ENCODE data around the gene GPR39. TPM values are rescaled to one million over a fixed set of nuclear protein-coding genes. Genes with fewer than 3 reads are reported as not detected.
A peak's percentile ranks its signal among the peaks of the same experiment; 100 is the strongest.

The GPR39 gene
- total and polyA plus RNA-seq, 8 donors: 3.9 to 24.4 (median 4.6) TPM

- Histone ChIP-seq H3K36me3 (no peaks in the 10 kb centered on the region), H3K27me3 (peaks cover 0 to 35% of the 10 kb centered on the region in 2 donors), H3K4me1 (peaks cover 0 to 10% of the 10 kb centered on the region in 2 donors), H3K9me3 (no peaks in the 10 kb centered on the region), H3K4me3 (peak overlapping the region; percentile 29 to 35), H3K27ac (peak overlapping the region; percentile 81 to 85)
- DNase-seq (peak; percentile 60 to 94 (median 90)), ATAC-seq (peak; percentile 90)
- intact Hi-C loops (cut with DNase I): no loop called here
- TF ChIP-seq, protein P1, sequence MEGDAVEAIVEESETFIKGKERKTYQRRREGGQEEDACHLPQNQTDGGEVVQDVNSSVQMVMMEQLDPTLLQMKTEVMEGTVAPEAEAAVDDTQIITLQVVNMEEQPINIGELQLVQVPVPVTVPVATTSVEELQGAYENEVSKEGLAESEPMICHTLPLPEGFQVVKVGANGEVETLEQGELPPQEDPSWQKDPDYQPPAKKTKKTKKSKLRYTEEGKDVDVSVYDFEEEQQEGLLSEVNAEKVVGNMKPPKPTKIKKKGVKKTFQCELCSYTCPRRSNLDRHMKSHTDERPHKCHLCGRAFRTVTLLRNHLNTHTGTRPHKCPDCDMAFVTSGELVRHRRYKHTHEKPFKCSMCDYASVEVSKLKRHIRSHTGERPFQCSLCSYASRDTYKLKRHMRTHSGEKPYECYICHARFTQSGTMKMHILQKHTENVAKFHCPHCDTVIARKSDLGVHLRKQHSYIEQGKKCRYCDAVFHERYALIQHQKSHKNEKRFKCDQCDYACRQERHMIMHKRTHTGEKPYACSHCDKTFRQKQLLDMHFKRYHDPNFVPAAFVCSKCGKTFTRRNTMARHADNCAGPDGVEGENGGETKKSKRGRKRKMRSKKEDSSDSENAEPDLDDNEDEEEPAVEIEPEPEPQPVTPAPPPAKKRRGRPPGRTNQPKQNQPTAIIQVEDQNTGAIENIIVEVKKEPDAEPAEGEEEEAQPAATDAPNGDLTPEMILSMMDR (IDR thresholded peaks at IDR 0.05): no peak
Measured at GRCh38 chr2:132415915-132416722, 486 bp upstream of the GPR39 start.

- H3K27me3 ChIP-seq: peaks cover 0 to 35% of the 10 kb centered on the region in 2 donors
- H3K27ac ChIP-seq: peak overlapping the region in 1 of 2 donors; percentile 62
- TF ChIP-seq, protein P1 (IDR thresholded peaks at IDR 0.05): no peak
- no peaks in the 10 kb centered on the region for H3K9me3 ChIP-seq
- H3K4me1 ChIP-seq: peaks cover 0 to 10% of the 10 kb centered on the region in 2 donors
- intact Hi-C loops (cut with DNase I): no loop called here
- DNase-seq (no peak), ATAC-seq (no peak)
- H3K4me3 ChIP-seq: peak overlapping the region in 1 of 2 donors; percentile 29
- H3K36me3 ChIP-seq: no peaks in the 10 kb centered on the region
Measured at GRCh38 chr2:132417430-132418035, 928 bp downstream of the GPR39 start.

DNA sequence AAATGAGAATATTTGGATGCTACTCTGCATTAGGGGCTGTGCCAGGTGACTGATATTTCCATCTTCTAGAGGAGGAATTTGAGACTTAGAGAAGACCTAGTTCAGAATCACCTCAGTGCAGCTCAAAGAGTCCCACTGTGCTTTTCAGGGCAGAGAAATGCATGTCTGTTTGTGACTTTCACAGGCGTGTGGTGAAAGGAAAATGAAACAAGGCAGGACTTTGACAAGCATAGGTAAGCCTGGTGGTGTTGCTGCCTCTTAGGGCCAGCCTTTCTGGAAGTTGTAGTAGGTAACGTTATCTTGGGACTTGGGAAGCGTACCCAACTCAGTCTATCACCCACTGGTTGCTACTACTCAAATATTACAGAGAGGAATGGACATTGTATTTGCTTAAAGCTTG is 2.6 kb downstream of the GPR39 start:
- Histone ChIP-seq H3K27me3 (peaks cover 0 to 35% of the 10 kb centered on the region in 2 donors), H3K4me3 (peak overlapping the region; percentile 21 to 29), H3K9me3 (no peaks in the 10 kb centered on the region), H3K27ac (peak overlapping the region in 1 of 2 donors; percentile 62), H3K36me3 (no peaks in the 10 kb centered on the region), H3K4me1 (peaks cover 0 to 10% of the 10 kb centered on the region in 2 donors)
- intact Hi-C loops (cut with DNase I): no loop called here
- TF ChIP-seq, protein P1 (IDR thresholded peaks at IDR 0.05): no peak
- DNase-seq (no peak), ATAC-seq (peak; percentile 26)

DNA sequence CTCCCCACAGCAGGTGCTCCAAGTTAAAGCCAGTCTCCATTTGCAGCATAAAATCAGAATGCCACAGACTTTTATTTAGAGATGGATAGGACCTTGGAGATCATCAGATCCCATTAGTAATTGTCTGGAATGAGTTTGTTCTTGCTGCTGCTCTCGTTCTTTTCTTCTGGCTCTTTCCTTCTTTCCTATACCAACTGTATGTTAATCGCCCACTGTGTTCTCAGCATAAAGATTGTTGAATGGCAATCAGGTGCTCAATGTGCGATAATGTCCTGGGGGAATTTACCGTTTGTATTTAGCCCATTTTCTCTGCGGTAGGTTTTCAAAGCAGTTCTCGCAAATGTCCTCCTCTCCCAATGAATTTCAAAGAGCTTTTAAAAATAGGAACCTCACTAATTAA is 3.3 kb downstream of the GPR39 start:
- Histone ChIP-seq H3K4me3 (peak overlapping the region in 1 of 2 donors; percentile 29), H3K27me3 (peaks cover 0 to 29% of the 10 kb centered on the region in 2 donors), H3K9me3 (no peaks in the 10 kb centered on the region), H3K4me1 (peaks cover 0 to 10% of the 10 kb centered on the region in 2 donors), H3K27ac (peak overlapping the region in 1 of 2 donors; percentile 62), H3K36me3 (no peaks in the 10 kb centered on the region)
- DNase-seq (no peak), ATAC-seq (no peak)
- intact Hi-C loops (cut with DNase I): no loop called here
- TF ChIP-seq, protein P1 (IDR thresholded peaks at IDR 0.05): no peak

Measured in left lung (tissue), 10 donors.